Mucosa of gallbladder (tissue), 1 donor: ENCODE data around the gene TMEM218. TPM values are rescaled to one million over a fixed set of nuclear protein-coding genes. Genes with fewer than 3 reads are reported as not detected.

Source experiments
- DNase-seq: peaks from one replicate; pipeline ENCODE4 v3.0.0-alpha.2; 2020; ENCODE audit warnings: low spot score
- total RNA-seq: library from RNA; stranded (reverse); gene quantifications from one replicate; pipeline ENCODE4 v1.2.1, GENCODE V29; 2021
- donor health status: DM: no; HTN: no; CAD: no.

TMEM218 gene
- total RNA-seq, 1 donor from 2014 or later: 18.7 TPM

DNA sequence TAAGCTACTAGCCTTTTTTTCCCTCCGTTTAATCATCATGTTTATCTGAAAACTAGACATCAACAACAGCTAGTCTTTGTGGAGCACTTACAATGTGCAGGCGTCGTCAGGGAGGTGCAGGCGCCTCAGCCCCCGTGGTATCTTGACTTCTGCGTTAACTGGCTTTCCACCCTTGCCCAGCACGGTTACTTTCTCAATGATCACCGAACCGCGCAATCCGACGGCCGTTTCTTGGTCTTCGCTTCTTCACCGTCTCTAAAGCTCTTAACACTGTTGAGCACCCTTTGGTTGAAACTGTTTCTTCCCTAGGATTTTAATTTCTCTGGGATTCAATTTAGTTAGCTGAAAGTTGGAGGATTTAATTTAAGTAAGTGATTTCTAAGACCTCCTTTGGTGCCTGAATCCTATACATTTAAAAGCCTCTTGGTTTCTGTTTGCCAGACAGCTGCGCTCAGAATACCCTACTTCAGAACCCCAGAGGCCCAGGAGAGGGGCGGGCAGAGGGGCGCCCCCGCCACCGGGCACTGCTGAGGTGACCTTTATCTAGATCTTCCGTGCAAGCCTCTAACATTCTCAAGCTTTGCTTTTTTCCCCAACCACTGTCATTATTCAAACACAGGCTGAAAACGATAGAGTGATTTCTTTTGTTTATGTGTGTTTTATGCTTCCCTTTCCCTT lies 18.0 kb upstream of the TMEM218 start:
- DNase-seq: no peak

DNA sequence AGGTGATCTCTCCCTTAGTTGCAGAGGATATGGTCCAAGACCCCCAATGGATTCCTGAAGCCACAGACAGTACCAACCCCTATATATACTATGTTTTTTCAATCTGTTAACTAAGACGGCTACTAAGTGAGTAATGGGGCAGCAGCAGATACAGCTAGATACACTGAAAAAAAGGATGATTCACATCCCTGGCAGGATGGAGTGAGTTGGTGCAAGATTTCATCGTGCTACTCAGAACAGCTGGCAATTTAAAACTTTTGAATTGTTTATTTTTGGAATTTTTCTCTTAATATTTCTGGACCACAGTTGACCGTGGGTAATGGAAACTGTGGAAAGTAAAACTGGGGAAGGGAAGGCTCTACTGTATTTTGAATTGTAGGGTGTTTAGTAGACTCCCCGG lies 17.0 kb upstream of the TMEM218 start:
- no peak for DNase-seq

DNA sequence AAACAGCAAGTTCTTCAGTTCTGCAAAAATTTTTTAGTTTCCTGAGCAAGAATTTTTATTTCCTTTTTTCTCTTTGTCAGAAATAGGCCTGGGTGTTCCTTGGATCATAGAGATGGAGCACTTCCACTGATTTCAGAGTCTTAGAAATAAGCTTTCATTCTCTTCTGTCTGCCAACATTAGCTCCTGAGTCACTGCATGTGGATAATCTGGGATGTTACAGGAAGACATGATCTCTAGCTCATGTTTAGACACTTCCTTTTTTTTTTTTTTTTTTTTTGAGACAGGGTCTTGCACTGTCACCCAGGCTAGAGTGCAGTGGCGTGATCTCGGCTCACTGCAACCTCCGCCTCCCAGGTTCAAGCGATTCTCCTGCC lies 13.2 kb upstream of the TMEM218 start:
- DNase-seq: no peak

DNA sequence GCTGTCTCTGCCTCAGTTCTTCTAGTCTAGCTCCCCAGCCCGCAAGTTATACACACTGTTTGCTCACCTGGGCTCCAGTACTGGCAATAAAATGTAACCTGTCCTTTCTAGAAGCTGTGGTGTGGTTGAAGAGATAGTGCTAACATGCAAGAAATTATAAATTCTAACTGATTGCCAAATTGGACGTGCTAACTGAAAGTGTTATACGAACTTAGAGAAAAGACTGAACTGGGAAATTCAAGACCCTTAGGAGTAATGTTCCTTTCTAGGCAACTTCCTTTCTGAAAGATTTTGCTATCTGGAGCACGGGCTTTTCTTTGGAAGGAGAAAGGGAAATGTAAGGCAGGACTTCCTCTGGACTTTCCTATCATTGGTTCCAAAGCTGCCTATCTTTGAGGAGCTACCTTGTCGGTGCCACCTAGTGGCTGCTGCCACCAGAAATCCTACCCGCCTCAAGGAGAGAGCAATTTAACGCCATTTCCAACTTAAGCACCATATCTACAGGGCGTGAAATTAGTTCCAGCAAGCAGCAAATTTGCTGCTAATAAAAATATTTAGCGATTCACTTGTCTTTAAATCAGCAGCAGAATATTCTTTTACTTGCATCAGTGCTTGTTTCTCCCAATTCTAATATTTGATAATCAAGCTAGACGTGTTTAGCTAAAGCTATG lies 12.7 kb upstream of the TMEM218 start:
- peak; percentile 37 for DNase-seq

DNA sequence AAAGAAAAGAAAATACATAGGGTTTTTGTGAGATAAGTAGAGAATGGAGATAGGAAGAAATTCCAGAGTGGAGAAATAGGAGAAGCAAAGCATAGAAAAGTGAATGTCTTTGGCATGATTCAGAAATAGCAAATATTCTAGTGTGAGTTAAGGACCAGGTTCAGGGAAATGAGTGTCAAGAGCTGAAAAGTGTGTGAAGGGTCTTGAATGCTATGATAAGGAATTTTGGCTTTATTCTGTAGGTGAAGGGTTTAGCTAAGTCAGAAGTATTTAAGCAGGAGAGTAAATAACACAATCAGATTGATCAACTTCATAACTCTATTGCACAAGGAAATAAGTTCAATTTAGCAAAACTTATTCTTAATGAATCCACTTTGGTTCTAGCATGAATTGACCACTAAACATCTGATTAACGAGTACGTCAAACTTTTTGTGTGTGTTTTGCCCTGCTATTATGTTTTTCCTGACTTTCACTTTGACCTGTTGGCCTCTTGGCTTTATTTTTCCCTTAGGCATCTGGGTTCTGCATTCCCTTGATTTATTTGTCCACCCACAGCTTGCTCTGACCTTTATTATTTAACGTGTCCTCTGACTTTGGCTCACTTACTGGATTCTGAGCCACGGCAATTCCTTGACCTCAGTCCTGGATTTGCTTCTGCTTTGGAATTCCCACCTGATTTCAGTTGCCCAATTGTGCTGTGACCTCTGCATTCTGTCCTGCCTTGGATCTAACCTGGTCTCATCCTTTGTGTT lies 11.9 kb upstream of the TMEM218 start:
- no peak for DNase-seq

DNA sequence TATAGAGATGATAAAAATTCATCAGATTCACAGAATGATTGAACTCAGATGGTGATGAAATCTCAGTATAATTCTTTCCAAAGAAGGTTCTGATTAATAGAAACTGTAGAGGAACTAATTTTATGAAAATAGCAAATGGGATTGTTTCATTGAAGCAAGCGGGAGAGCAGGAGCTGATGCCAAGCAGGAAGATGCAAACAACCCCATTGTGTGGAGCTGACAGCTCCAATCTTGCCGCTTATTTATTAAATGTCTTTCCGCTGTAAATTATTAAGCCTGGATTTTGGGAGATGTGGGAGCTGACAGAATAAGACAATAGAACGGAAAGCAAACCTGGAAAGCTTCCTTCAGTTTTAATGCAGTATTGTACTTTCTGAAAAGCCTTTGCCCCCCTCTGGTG lies 6.0 kb upstream of the TMEM218 start:
- DNase-seq: no peak

DNA sequence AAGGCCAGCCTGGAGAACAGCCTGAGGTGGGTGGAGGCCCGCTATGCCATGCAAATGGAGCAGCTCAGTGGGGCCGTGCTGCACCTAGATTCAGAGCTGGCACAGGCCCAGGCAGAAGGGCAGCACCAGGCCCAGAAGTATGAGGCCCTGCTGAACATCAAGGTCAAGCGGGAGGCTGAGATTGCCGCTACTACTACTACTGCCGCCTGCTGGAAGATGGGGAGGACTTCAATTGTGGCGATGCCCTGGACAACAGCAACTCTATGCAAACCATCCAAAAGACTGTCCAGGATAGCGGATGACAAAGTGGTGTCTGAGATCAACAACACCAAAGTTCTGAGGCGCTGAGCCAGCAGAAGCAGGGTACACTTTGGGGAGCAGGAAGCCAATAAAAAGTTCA lies 3.1 kb upstream of the TMEM218 start:
- DNase-seq: no peak

DNA sequence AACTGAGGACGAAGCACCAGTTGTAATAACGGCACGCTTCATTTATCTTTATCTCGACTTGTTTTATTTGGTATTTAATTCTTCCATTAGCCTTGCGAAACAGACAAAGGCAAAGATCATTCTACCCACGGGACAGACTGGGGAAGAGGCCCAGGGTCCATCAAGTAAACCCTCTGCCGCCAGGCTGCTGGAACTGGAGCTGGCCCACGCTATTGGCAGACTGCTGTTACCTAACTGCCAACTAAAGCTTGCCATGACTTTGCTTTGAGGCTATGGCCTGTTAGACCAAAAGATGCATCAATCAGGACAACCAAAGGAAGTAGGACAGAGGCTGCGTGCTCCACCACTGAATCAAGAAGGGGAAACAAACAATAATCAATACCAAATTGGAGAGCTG lies 780 bp upstream of the TMEM218 start:
- no peak for DNase-seq

DNA sequence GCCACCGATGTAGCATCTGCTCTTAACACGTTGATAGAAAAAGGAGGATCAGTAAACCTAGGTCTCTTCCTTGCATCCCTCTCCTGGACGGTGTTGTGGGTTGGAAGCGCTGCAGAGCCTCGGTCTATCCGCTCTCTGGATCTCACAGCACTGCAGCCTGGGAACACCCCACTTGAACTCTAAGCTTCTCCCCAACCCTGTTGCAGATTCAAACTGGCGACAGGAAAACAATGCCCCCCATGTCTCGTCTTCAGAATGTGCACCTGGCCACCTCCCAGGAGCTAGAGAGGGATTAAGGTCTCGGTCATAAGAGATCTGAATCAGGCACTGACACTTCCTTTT lies 454 bp downstream of the TMEM218 start:
- DNase-seq: no peak

DNA sequence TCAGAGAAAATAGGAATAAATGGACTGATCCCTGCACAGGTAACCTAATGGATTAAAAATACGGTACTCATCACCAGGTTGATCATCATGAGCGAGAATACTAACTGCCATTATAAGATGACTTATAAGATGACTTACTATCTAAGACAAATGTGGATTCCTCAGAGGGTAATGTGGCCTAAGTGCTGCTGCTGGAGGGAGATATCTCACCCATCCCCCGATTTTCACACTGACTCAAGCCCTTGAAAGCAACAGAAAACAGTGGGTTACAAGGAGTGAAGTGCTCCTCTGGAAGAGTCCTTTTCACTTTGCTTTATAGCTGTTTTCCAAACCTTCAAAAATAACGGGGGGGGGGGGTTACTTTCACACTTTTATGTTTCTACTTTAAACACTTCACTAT lies 920 bp downstream of the TMEM218 start:
- DNase-seq: no peak

DNA sequence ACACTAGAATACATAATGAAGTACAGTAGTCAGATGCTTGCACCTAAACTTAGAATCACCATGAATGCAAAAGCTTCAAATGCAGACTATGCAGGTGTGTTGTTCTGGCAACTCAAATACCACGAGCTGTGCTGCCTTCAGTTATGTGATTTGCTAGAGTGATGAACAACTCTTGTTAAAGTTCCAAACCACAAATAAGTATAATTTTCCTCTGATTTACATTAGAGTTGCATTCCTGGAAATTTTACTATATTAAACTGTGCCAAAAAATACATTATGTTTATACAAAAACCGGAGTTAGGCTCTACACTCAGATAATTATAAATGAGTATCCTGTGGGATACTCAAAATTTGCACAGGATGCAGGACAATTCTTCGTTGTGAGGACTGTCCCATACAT lies 3.0 kb downstream of the TMEM218 start:
- DNase-seq: no peak

DNA sequence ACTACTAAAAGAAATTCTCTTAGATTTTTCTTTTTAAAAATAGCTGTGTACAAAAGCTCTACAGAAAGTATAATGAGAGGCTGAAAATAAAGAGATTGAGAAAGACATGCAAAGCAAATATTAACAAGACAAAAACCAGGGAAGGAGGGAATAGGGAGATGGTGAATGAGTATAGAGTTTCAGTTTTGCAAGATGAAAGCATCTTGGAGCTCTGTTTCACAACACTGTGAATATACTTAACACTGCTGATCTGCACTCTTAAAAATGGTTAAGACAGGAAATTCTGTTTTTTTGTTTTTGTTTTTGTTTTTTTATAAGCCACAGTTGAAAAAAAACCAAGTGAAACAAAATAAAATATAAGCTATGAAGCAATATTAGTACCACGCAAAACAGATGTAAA lies 5.5 kb downstream of the TMEM218 start:
- no peak for DNase-seq

DNA sequence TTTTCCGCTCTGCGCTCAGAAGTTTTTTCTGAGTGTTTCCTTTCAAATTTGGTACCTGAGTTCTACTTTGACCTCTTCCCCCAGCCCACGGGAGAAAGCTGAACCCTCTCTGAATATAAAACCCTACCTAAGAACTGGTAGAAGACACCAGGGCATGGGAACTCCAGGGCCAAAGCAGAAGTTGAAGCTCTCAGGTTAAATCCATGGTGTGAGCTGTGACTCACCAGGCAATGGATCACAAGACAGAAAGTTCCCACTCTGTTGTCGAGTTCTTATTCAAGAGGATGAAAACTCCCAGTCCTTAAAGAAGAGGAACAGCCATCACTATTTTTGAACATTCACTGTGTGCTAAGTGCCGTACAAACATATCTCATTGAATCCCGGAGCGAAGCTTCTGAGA lies 8.9 kb downstream of the TMEM218 start:
- no peak for DNase-seq

DNA sequence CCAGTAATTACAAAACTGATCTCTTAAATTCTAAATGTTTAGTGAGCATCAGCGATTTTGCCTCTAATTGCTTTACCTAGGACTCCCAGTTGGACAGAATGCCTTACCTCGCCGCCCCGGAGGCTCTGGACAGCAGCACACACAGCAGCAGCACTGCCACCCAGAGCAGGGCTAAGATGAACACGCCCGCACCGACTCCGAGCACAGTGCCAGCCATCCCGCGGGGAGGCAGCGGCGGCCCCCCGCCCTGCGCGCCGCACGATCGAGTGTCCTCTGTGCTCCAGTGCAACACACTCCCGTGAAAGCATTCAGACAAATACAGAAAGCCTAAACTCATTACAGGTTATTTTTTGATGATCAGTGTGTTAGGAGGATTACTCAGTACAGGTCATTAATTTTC lies 9.4 kb downstream of the TMEM218 start:
- no peak for DNase-seq

DNA sequence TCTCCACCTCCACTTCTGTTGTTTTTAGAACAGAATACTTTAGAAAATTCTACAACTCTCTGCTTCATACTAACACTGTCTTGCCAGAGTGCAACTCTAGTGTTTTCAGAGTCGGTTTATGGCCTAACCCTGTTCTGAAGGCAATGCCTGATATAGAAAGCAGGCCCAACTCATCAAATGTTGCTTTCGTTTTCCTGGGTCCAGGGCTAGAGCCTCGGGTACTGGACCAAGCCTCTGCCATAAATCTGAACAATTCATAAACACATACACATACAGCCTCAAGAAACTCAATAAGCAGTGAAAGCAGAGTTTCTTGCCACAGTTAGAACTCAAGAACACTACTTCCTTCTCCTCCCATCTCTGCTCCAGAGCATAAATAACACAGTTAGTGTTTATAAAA lies 9.8 kb downstream of the TMEM218 start:
- DNase-seq: no peak

DNA sequence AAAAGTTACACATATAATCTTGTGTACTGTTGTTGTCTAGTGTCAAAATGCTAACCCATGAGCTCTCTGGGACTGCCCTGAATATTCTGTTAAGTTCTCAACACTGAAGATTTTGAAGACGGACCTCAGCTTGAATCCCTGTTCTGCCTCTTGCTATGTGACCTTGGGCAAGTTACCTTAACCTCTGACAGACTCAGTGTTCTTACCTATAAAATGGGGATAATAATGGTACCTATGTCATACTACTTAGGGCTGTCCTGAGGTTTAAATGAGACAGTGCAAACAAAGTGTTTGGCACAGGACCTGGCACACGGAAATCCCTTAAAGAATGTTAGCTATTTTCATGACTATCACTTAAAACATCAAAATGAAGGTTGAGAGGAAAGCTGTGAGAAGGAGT lies 11.3 kb downstream of the TMEM218 start:
- no peak for DNase-seq

DNA sequence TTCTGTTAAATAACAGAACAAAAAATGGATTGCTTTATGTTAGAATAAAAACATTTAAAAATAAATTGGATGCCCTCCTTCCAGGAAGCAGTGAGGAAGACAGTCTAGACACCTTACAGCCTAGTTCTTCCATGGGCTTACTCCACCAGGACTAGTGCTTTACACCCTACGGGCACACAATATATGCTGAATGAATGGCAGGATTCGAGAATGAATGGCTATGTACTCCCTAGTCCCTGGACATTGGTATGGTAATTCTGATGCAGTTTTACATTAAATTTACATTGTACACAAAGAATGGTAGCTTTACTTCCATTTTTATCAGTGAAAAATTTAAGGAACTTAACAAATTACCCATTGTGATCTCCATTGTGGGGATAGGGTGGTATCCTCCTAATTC lies 16.7 kb downstream of the TMEM218 start:
- DNase-seq: no peak

DNA sequence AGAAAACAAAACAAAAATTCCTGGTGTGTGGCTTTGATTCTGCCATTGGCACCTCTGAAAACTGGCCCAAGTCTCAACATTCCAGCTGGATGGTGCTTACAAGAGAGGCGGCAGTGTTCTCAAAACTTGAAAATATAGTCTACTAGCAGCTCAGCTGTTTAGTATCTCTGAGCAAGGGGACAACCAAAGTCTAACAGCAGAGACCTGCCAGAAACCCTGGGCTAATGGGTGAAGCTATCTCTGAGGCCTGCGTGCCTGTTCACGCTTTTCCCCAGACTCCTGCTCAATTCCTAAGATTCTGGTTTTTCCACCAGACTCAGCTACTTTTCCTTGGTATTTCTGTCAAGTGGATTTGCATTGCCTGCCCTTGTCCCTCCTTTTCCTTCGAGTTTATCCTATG lies 17.9 kb downstream of the TMEM218 start:
- DNase-seq: no peak

DNA sequence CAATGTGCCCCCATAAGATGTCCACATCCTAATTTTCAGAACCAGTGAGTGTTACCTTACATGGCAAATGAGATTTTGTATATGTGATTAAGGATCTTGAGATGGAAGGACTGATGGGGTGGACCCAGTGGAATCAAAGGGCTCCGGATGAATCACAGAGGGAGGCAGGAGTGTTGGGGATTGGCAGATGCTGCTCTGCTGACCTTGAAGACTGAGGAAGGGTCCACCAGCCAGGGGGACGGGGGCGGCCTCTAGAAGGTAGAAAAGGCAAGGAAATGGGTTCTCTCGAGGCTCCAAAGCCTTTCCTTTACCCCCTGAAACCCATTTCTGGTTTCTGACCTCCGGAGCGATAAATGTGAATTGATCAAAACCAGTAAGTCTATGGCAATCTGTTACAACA lies 18.8 kb downstream of the TMEM218 start:
- no peak for DNase-seq

DNA sequence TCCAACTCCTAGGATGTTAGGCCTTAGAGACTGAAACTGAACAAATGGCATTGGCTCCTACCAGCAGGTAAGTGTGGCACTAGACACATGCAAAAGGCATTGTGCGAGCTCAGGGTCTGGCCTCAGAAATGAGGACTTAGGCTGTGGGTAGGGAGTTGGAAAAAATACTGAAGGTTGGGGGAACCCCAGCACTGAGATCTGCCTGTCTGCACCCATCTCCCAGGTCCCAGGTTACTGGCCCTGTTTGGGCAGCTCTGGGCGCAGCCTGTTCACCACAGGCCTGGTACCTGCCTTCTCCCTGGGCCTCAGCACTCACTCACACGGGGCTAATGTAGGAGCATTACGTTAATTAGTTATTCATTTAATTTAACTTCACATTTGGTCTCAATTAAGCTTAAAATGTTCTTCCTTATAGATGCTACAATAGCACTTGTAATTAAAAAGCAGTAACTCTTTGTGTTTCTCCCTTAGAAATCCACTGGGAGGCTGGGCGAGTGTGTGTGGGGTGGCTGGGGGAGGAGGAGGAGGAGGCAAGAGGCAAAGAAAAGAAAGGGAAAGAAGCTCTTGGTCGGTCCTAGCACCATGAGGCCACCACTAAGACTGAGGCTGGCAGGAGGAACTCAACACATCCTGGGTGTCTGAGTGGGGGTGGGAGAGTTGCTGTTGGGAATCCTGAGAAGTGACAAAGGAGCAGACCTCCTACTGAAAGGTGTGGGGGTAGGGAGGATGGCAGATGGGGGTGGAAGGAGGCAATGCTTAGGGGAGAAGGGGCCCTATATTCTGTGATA lies 19.4 kb downstream of the TMEM218 start:
- DNase-seq: no peak

DNA sequence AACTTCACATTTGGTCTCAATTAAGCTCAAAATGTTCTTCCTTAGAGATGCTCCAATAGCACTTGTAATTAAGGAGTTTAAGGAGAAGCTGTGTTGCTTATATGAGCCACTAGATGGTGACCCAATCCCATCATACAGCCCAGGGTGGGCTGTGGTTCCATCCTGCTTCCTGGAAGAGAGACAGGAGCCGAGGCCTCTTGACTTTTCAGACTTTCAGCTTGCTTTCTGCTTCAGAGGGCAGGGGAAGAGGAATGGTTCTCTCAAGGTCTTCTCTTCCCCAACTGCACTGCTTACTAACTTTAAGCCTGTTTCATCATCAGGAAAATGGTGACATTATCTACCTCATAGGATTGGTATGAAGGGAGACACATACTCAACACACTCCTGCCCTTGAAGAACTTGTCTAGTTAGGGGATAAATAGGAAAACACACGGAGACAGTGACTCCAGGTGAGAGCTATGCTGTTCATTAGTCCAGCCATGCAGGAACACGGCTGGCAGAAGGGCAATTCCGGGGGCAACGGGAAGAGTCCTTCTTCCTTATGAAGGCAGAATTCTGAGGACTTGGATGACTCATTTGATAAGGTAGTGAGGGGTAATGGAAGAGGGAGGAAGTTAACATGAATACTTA lies 20.1 kb downstream of the TMEM218 start:
- no peak for DNase-seq

DNA sequence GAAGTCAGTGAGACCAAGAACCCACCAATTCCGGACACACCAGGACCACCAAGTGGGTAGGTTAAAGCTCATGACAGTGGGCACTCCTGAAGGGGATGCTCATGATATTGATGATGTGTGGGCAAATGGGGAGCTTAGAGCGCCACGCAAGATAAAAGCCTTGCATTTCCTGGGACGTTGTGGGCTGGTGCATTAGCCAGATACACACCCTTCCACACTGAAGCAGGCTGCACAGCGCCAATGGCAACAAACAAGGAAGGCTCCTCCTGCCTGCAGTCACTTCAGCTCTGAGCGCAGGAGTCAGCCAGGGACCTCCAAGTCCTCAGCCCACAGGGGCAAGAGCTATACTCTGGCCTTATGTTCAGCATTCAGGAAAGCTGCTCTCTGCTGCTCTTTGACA lies 20.6 kb downstream of the TMEM218 start:
- DNase-seq: no peak
